HepG2 (cell line): Measurements from ENCODE around the gene APLNR. TPM values are rescaled to one million over a fixed set of nuclear protein-coding genes. Genes with fewer than 3 reads are reported as not detected.

Experiments used
- CBX5 ChIP-seq: sonication (generic); formaldehyde crosslinking; IDR thresholded peaks from 2 replicates; pipeline ENCODE4 v1.4.0; 2020; ENCODE audit warnings: missing genetic modification reagents, borderline replicate concordance
- DR1 ChIP-seq: sonication (generic); formaldehyde crosslinking; IDR thresholded peaks from 2 replicates; pipeline ENCODE4 v1.8.0; 2021; ENCODE audit warnings: mild to moderate bottlenecking, missing genetic modification reagents, inconsistent platforms
- KDM2A ChIP-seq: sonication (generic); formaldehyde crosslinking; IDR thresholded peaks from 2 replicates; pipeline ENCODE4 v1.4.0; 2020; ENCODE audit warnings: low read depth, missing genetic modification reagents, borderline replicate concordance
- NFE2L2 ChIP-seq: fragments of 150-350 bp; IDR thresholded peaks from 2 replicates; pipeline ENCODE4 v1.6.1; 2014; ENCODE audit warnings: low read length
- PAF1 ChIP-seq: IDR thresholded peaks from 2 replicates; pipeline ENCODE4 v1.6.1; 2016; ENCODE audit warnings: missing genetic modification reagents, missing compliant biosample characterization
- PPARG ChIP-seq: conservative IDR thresholded peaks from 2 replicates; pipeline ENCODE4 v1.6.1; 2016; ENCODE audit warnings: missing biosample characterization, missing genetic modification reagents
- PREB ChIP-seq: sonication (generic); formaldehyde crosslinking; IDR thresholded peaks from 2 replicates; pipeline ENCODE4 v1.4.0; 2020; ENCODE audit warnings: missing genetic modification reagents
- SMC3 ChIP-seq: IDR thresholded peaks from 2 replicates; pipeline ENCODE4 v1.6.1; 2011; ENCODE audit warnings: low read length, improper control_type of control experiment
- STAG1 ChIP-seq: sonication (generic); formaldehyde crosslinking; IDR thresholded peaks from 2 replicates; pipeline ENCODE4 v1.4.0; 2020; ENCODE audit warnings: missing genetic modification reagents
- ZBTB20 ChIP-seq: sonication (generic); formaldehyde crosslinking; IDR thresholded peaks from 2 replicates; pipeline ENCODE4 v1.8.1; 2023; ENCODE audit warnings: missing genetic modification reagents, low read depth, mild to moderate bottlenecking, borderline replicate concordance
- ZBTB37 ChIP-seq: sonication (generic); formaldehyde crosslinking; IDR thresholded peaks from 2 replicates; pipeline ENCODE4 v1.4.0; 2020; ENCODE audit warnings: mild to moderate bottlenecking, missing genetic modification reagents
- ZNF281 ChIP-seq: sonication (generic); formaldehyde crosslinking; IDR thresholded peaks from 2 replicates; pipeline ENCODE4 v1.4.0; 2020; ENCODE audit warnings: missing genetic modification reagents, borderline replicate concordance
- ZNF577 ChIP-seq: sonication (generic); formaldehyde crosslinking; IDR thresholded peaks from 2 replicates; pipeline ENCODE4 v1.4.0; 2020; ENCODE audit warnings: mild to moderate bottlenecking, low read depth, missing genetic modification reagents, borderline replicate concordance
- ZSCAN25 ChIP-seq: sonication (generic); formaldehyde crosslinking; IDR thresholded peaks from 2 replicates; pipeline ENCODE4 v1.8.0; 2022; ENCODE audit warnings: mild to moderate bottlenecking, missing genetic modification reagents
- polyA plus RNA-seq, 8 experiments: library from polyadenylated mRNA; depleted of rRNA in 3 of 8; stranded (reverse) in 7 of 8; unstranded in 1 of 8; fragments of >200 nt; fragmentation: Illumina TruSeq in 4 of 8; extraction: Trizol in 4 of 8; gene quantifications; 2 replicates each; pipeline versions ENCODE4 v1.2.1 to v1.2.3, GENCODE V29; 2011 to 2016; ENCODE audit warnings: low read depth in 4 of 8, missing spikeins in 1 of 8, mixed read lengths in 1 of 8; ENCODE audit not compliant: insufficient read depth in 1 of 8
- total RNA-seq, 5 experiments: library from RNA; depleted of rRNA; stranded (reverse); fragments of >200 nt; fragmentation: Illumina TruSeq; extraction: Trizol; gene quantifications; 2 replicates each; pipeline ENCODE4 v1.2.3, GENCODE V29; 2016; ENCODE audit warnings: low read depth in 1 of 5

APLNR gene
- total and polyA plus RNA-seq, 2 of the 13 experiments (the other 11 are each of a cell fraction or from before 2014, with no cell fraction given), result not detected

- no peak for TF ChIP-seq ZNF281 (CRISPR knock-in tag)
- 0 out of 2 replicates have a peak, but pooled peaks have one; percentile 22 for TF ChIP-seq CBX5 (CRISPR knock-in tag)
- TF ChIP-seq SMC3, result peak; percentile 48; the same call in 1 of the 2 replicates
- no peak for TF ChIP-seq ZBTB37 (CRISPR knock-in tag)
- TF ChIP-seq ZSCAN25 (CRISPR knock-in tag), result no peak
- TF ChIP-seq KDM2A (CRISPR knock-in tag), result peak; percentile 30; the same call in 1 of the 2 replicates
- no peak for TF ChIP-seq ZNF577
- TF ChIP-seq ZBTB20 (CRISPR knock-in tag), result no peak
- TF ChIP-seq STAG1, result peak; percentile 51
- no peak for TF ChIP-seq NFE2L2
- TF ChIP-seq PAF1, result no peak
- TF ChIP-seq DR1 (CRISPR knock-in tag), result no peak
- TF ChIP-seq PPARG (CRISPR knock-in tag), result no peak
- no peak for TF ChIP-seq PREB (CRISPR knock-in tag)
These were observed 41.0 kb upstream of the APLNR start (continued) for GRCh38 chr11:57277845-57278720.
